ENCODE results near the gene MYBPC3.

MYBPC3 gene

DNA sequence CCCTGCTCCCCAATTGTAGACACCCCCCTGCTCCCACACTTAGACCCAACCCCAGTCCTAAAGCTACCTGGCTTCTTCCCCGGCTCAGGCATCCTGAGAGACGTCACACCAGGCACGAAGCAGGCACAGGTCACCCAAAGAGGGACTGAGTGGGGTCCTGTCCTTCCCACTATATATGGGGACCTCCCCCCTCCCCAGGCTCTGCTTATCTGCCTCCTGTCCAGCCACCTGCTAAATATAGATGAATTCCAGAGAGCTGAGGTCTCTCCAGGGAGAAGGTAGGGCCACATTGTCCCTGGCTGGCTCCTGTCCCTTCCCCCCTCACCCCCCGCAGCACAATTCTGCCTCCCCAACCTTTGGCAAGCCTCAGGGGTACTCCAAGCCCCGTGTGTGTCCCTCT is at the start of gene MYBPC3:
Gene MYBPC3 (minus strand): TSS at position 147 of the 400 bp plus-strand sequence. CDS start 55 bp downstream, at position 92.
- TF ChIP-seq, protein P1, sequence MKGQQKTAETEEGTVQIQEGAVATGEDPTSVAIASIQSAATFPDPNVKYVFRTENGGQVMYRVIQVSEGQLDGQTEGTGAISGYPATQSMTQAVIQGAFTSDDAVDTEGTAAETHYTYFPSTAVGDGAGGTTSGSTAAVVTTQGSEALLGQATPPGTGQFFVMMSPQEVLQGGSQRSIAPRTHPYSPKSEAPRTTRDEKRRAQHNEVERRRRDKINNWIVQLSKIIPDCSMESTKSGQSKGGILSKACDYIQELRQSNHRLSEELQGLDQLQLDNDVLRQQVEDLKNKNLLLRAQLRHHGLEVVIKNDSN (IDR thresholded peaks at IDR 0.05) = no peak

DNA sequence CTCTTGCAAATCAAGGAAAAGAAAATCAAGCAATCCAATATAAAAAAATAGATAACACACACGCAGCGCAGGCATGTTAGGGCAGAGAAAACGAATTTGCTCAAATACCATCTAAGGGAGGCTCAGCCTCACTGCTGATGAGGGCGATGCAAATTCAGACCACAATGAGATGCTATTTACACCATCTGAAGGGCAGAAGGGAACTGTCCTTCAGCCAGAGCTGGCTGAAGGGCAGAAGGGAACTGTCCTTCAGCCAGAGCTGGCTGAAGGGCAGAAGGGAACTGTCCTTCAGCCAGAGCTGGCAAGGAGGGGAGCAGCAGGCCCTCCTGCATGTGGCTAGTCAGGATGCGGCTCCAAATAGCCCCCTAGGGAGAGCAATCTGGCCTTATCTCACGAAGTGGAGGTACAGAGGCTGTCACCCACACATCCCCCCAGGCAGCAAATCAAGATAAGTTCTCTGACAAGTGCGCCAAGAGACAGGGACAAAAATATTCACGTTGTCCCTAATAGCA is 48.3 kb upstream of the MYBPC3 start:
- TF ChIP-seq EGR1 (IDR thresholded peaks at IDR 0.05) = no peak
- TF ChIP-seq TCF12 (IDR thresholded peaks at IDR 0.05; ENCODE audit: low read depth) = no peak
- no peak for TF ChIP-seq TEAD4 (IDR thresholded peaks at IDR 0.05)
- TF ChIP-seq, protein P2, sequence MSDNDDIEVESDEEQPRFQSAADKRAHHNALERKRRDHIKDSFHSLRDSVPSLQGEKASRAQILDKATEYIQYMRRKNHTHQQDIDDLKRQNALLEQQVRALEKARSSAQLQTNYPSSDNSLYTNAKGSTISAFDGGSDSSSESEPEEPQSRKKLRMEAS (IDR thresholded peaks at IDR 0.05) = no peak
- no peak for TF ChIP-seq CEBPB (IDR thresholded peaks at IDR 0.05)
- TF ChIP-seq, protein P3, sequence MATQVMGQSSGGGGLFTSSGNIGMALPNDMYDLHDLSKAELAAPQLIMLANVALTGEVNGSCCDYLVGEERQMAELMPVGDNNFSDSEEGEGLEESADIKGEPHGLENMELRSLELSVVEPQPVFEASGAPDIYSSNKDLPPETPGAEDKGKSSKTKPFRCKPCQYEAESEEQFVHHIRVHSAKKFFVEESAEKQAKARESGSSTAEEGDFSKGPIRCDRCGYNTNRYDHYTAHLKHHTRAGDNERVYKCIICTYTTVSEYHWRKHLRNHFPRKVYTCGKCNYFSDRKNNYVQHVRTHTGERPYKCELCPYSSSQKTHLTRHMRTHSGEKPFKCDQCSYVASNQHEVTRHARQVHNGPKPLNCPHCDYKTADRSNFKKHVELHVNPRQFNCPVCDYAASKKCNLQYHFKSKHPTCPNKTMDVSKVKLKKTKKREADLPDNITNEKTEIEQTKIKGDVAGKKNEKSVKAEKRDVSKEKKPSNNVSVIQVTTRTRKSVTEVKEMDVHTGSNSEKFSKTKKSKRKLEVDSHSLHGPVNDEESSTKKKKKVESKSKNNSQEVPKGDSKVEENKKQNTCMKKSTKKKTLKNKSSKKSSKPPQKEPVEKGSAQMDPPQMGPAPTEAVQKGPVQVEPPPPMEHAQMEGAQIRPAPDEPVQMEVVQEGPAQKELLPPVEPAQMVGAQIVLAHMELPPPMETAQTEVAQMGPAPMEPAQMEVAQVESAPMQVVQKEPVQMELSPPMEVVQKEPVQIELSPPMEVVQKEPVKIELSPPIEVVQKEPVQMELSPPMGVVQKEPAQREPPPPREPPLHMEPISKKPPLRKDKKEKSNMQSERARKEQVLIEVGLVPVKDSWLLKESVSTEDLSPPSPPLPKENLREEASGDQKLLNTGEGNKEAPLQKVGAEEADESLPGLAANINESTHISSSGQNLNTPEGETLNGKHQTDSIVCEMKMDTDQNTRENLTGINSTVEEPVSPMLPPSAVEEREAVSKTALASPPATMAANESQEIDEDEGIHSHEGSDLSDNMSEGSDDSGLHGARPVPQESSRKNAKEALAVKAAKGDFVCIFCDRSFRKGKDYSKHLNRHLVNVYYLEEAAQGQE (IDR thresholded peaks at IDR 0.05; ENCODE audit: low read depth) = peak; percentile 35; the same call in 1 of the 2 replicates

DNA sequence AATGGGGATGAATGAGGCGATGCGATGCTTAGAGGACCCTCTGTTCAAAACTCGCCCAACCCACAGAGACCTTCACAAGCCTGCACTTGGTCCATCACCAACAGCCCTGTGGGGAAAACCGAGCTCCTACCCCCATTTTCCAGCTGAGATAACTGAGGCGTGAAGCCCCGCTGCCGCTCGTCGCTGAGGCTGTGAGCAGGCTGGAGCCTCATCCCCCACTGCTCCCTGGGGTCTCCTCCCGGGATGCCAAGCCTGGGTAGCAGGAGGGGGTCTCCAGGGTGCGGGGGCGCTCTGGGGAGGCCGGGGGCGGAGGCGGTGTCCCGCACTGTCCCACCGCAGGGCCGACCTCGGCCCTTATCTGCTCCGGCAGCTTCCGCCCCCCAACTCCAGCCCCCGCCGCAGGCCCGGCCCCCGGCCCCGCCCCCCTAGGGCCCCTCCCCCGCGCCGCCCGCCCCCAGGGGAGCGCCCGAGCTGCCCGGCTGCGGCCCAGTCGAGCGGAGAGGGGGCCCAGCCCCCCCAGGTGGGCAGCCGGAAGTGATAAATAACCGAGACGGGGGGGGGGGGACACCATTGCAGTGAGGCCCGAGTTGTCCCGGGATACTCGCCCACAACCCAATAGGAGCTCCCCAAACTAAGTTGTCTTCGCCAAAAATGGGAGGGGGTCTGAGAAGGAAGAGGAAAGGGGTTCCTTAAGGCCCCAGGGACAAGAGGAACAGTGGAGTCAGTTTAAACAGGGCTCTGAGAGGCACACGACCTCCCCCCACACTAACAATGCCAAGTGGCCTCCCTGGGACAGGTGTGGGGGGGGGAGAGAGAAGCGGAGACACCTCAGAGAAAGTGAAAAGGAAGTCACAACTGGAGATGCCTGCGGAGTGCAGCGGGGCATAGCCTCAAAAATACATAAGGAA is 47.6 kb upstream of the MYBPC3 start:
- TF ChIP-seq CEBPB (IDR thresholded peaks at IDR 0.05) = no peak
- peak; percentile 92; the same call in 1 of the 2 replicates for TF ChIP-seq ZBTB7A (IDR thresholded peaks at IDR 0.05; ENCODE audit: low read depth)

DNA sequence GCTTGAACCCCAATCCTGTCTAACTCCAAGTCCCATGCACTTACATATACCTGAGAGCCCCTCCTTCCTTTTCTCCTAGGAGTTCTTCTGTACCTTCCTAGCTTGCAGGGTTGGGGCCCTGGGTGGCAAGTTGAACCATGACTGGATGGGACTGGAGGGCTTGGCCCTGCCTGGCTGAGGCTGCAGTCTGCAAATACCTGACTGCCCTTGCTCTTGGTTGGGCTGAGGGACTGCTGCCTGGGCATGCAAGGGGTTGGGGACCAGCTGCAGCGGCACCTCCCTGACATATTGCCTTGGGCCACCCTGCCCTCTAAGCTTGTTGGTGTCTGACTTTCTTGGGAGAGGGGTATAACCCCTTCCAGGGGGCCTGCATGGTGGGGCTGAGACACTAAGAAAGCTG is 46.0 kb upstream of the MYBPC3 start:
- TF ChIP-seq RAD21 (IDR thresholded peaks at IDR 0.05; ENCODE audit: low read depth) (no peak), CEBPB (IDR thresholded peaks at IDR 0.05) (no peak), FOXM1 (IDR thresholded peaks at IDR 0.05; ENCODE audit: borderline replicate concordance, low read depth) (no peak), EP300 (IDR thresholded peaks at IDR 0.05; ENCODE audit: borderline replicate concordance) (no peak), TAF1 (IDR thresholded peaks at IDR 0.05; ENCODE audit: low read depth) (no peak), YY1 (IDR thresholded peaks at IDR 0.05; ENCODE audit: low read depth) (no peak), CREB1 (IDR thresholded peaks at IDR 0.05; ENCODE audit: low read depth) (no peak), NFIC (IDR thresholded peaks at IDR 0.05) (no peak), TCF12 (IDR thresholded peaks at IDR 0.05; ENCODE audit: low read depth) (no peak), EGR1 (IDR thresholded peaks at IDR 0.05) (no peak), ZBTB7A (IDR thresholded peaks at IDR 0.05; ENCODE audit: low read depth) (no peak), TEAD4 (IDR thresholded peaks at IDR 0.05) (no peak)
- TF ChIP-seq, protein P3 (IDR thresholded peaks at IDR 0.05; ENCODE audit: low read depth) = no peak
- TF ChIP-seq, protein P1 (IDR thresholded peaks at IDR 0.05) = no peak
- TF ChIP-seq, protein P2 (IDR thresholded peaks at IDR 0.05) = no peak

DNA sequence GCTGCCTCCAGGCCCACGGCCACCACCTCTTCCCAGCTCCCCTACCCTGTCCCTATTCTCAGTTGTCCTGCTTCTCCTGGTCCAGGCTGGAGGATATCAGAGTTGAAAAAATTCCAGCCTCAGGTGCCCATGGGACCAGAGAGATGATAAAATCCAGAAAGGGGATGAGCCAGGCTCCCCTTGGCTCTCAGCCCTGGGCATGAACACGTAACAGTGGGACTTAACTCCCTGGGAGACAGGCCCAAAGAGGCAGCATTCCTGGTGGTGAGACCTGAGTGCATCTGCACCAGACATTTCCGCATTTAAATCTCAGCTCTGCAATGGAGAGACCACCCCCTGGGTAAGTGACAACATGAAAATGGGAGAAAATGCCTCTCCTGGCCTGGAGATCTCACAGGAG is 45.5 kb upstream of the MYBPC3 start:
- TF ChIP-seq NFIC (IDR thresholded peaks at IDR 0.05) (no peak), TEAD4 (IDR thresholded peaks at IDR 0.05) (no peak)

DNA sequence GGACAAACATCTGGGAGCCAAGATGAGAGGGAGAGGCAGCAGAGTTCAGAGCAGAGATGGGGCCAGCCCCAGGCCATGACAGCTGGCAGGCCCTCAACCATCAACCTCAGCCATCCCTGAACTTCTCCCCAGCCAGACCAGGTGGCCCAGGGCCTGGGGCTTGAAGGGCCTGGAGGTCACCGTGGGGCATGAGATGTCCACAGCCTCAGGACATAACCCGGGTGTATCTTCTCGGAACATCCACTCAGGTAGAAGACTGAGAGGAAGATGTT is 43.5 kb upstream of the MYBPC3 start:
- TF ChIP-seq TCF12 (IDR thresholded peaks at IDR 0.05; ENCODE audit: low read depth) (no peak), EP300 (IDR thresholded peaks at IDR 0.05; ENCODE audit: borderline replicate concordance) (no peak), FOXM1 (IDR thresholded peaks at IDR 0.05; ENCODE audit: borderline replicate concordance, low read depth) (no peak), RAD21 (IDR thresholded peaks at IDR 0.05; ENCODE audit: low read depth) (no peak), ZBTB7A (IDR thresholded peaks at IDR 0.05; ENCODE audit: low read depth) (no peak), TEAD4 (IDR thresholded peaks at IDR 0.05) (no peak), EGR1 (IDR thresholded peaks at IDR 0.05) (no peak), CEBPB (IDR thresholded peaks at IDR 0.05) (no peak), TAF1 (IDR thresholded peaks at IDR 0.05; ENCODE audit: low read depth) (no peak), CREB1 (IDR thresholded peaks at IDR 0.05; ENCODE audit: low read depth) (no peak), NFIC (IDR thresholded peaks at IDR 0.05) (no peak), YY1 (IDR thresholded peaks at IDR 0.05; ENCODE audit: low read depth) (no peak)
- TF ChIP-seq, protein P1 (IDR thresholded peaks at IDR 0.05) = no peak
- TF ChIP-seq, protein P2 (IDR thresholded peaks at IDR 0.05) = no peak
- TF ChIP-seq, protein P3 (IDR thresholded peaks at IDR 0.05; ENCODE audit: low read depth) = no peak
